Endothelial cell of umbilical vein (primary cell): ENCODE measurements around the gene ELMO1.

Experiments
- EZH2 ChIP-seq: IDR thresholded peaks from 2 replicates; pipeline ENCODE4 v1.6.1; 2012; ENCODE audit warnings: borderline replicate concordance, low read depth, mild to moderate bottlenecking, moderate library complexity, low read length, inconsistent platforms; ENCODE audit not compliant: severe bottlenecking
- MYC ChIP-seq: IDR thresholded peaks from one replicate; pipeline ENCODE4 v1.6.1; 2011; ENCODE audit warnings: mild to moderate bottlenecking, low read depth, low read length
- POLR2AphosphoS5 ChIP-seq: IDR thresholded peaks from 2 replicates; pipeline ENCODE4 v1.6.1; 2012; ENCODE audit warnings: low read depth, mild to moderate bottlenecking, control low read depth, low read length, moderate library complexity; ENCODE audit not compliant: insufficient read depth
- TF ChIP-seq, protein P1 (sequence below), 2 donors: IDR thresholded peaks; 1 replicate in 1 of 2; 2 replicates in 1 of 2; pipeline ENCODE4 v1.5.1; 2011; ENCODE audit warnings: low read length in 2 of 2, mild to moderate bottlenecking in 2 of 2, moderate library complexity in 2 of 2, control low read depth in 1 of 2, inconsistent platforms in 1 of 2, low read depth in 1 of 2; ENCODE audit not compliant: insufficient read depth in 1 of 2; ENCODE audit errors: extremely low read depth in 1 of 2
- TF ChIP-seq, protein P2 (sequence below): IDR thresholded peaks from 2 replicates; pipeline ENCODE4 v1.6.1; 2011; ENCODE audit not compliant: insufficient read depth, insufficient read length

DNA sequence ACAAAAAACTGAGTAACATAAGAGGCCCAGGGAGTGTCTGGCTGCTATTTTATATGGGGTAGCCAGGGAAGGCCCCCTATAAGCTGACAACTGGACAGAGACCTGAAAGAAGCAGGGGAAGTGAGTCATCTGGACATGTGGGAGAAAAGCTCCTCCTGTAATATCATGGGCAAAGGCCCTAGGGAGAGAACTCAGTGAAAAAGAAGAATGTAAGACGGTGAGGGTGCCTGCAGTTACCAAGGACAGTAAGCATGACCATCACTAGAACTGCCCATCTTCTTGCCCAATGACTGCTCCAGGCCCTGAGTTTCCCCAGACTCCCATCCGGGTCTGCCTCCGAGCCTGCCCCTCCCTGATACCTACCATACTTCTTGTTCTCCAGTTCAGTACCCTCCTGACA is 2.3 kb downstream of the ELMO1 start:
- no peak for TF ChIP-seq EZH2
- TF ChIP-seq, protein P1, sequence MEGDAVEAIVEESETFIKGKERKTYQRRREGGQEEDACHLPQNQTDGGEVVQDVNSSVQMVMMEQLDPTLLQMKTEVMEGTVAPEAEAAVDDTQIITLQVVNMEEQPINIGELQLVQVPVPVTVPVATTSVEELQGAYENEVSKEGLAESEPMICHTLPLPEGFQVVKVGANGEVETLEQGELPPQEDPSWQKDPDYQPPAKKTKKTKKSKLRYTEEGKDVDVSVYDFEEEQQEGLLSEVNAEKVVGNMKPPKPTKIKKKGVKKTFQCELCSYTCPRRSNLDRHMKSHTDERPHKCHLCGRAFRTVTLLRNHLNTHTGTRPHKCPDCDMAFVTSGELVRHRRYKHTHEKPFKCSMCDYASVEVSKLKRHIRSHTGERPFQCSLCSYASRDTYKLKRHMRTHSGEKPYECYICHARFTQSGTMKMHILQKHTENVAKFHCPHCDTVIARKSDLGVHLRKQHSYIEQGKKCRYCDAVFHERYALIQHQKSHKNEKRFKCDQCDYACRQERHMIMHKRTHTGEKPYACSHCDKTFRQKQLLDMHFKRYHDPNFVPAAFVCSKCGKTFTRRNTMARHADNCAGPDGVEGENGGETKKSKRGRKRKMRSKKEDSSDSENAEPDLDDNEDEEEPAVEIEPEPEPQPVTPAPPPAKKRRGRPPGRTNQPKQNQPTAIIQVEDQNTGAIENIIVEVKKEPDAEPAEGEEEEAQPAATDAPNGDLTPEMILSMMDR (IDR thresholded peaks at IDR 0.05; ENCODE audit: extremely low read depth in 1 of 2, insufficient read depth in 1 of 2, low read depth in 1 of 2, low read length in 2 of 2), result no peak
- TF ChIP-seq POLR2AphosphoS5, result no peak
- no peak for TF ChIP-seq MYC
- TF ChIP-seq, protein P2, sequence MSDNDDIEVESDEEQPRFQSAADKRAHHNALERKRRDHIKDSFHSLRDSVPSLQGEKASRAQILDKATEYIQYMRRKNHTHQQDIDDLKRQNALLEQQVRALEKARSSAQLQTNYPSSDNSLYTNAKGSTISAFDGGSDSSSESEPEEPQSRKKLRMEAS, result no peak
